Right kidney (tissue), 1 donor: ENCODE data around the gene USP32.
"Not testable (repeated sequence)": the region's sequence is repeated elsewhere in the genome, so short reads cannot be mapped to it uniquely, and the experiment has no call there.

ENCODE experiments used
- DNase-seq: peaks from one replicate; pipeline ENCODE4 v3.0.0-alpha.2; 2016

USP32 gene

DNA sequence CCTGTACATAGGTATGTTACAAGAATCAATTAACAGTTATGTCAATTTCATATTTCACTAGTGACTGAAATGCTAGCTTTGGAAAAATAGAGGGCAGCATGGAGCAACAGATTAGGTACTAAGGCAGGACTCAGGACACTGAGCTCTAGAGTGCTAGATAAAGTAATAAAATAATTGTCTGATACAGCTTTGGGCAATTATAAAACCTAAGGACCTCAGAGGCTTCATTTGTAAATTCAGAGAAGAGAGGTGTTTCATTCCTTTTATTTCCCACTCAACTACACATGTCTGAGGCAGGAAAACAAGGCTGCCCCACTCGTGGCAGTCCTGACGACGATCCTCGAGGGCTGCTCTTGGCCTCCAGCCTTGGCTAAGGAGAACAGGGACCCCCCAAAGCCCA, 160.7 kb downstream of the USP32 start:
- DNase-seq, result no peak

DNA sequence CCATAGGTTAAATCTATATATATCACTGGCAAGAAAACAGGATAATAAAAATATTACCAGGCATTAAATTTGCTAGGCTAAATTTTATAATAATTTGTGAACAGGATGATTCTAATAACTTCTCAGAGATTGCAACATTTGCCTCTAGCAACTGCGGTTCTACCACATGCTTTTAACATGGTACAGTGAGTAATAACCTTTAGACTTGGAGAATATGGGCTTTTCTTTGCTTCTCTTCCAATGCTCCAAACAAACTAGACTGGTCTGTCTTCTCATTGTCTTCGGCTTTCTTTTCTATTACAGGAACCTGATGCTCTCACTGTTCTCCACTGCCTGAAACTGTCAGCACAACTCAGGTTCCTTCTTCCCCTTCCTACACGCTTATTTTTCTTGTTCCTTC, 161.6 kb downstream of the USP32 start:
- DNase-seq, result no peak

DNA sequence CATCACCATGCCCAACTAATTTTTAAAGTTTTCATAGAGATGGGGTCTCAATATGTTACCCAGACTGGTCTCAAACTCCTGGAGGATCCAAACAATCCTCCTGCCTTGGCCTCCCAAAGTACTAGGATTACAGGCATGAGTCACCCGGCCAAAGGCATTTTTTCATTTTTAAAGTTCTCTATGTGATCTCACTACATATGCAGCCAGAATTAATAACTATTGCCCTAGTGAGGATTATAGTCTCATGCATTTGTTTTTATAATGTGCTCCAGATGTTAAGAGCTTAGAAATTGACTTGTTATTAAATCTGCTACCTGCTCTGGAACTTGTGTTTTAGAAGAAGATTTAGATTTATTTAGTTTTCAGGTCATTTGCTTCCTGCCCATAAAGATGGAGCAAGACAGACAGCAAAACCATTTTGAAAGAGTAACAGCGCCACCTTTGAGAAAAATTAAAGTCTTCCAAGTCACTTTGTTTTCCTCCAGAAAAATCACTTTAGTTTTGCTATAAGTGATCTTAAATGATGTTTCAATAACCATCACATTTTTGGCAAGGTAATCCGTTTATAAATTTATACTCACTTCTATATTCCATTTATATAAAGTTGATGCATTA, 162.6 kb downstream of the USP32 start:
- no peak for DNase-seq

DNA sequence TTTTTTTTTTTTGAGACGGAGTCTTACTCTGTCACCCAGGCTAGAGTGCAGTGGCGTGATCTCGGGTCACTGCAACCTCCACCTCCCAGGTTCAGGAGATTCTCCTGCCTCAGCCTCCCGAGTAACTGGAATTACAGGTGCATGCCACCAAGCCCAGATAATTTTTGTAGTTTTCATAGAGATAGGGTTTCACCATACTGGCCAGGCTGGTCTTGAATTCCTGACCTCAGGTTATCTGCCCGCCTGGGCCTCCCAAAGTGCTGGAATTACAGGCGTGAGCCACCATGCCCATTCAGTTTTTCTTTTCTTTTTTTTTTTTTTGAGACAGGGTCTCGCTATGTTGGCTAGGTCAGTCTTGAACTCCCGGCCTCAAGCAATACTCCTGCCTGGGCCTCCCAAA, 164.7 kb downstream of the USP32 start:
- DNase-seq, result not testable (repeated sequence)

DNA sequence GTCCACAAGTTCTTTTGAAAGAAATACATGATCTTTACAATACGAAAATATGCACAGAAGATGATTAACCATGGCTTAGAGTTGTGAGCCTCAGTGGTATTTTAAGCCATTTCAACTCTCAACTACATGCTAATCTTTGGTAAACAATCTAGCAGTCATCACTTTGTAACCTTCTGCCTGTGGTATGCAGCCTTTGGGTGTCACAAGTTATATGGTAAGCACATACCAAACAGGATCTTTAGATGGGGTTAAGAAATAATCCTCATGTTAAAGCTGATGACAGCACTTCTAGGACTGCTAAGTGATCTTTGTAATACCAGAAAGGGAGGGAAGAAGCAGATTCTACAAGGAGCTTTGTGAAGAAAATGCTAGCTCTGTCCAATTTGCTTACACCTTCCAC, 167.9 kb downstream of the USP32 start:
- DNase-seq, result no peak

DNA sequence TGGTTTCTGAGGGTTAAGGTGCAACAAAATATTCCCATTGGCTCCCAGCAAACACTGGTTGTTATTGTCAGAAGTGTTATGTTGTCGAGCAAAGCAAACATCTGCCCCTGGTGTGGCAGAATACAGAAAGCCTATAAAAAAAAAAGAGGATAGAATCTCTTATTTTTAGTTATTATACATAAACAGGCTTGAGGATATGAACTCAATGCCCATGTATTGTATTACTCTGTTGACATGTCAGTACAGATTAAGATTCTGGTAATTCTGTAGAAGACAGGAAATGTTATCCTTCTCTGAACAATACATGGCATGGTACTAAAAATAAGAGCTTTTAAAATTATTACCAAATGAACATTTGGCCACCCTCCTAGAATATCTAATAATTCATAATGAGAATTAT, 168.5 kb downstream of the USP32 start:
- DNase-seq, result no peak

DNA sequence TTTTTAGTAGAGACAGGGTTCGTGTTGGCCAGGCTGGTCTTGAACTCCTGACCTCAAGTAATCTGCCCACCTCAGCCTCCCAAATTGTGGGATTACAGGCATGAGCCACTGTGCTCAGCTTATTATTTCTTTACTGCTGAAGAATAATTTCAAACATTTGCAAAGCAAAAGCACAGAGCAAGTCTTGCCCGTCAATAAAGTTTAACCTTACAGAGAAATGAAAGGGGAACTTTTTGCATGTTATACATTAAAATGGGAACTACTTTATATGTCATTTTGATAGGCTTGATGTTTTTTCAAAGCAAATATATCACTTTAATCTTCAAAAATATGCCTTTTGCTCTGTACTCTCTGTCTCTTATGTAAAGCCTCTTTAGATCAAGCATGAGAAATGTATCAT, 173.2 kb downstream of the USP32 start:
- DNase-seq, result not testable (repeated sequence)

DNA sequence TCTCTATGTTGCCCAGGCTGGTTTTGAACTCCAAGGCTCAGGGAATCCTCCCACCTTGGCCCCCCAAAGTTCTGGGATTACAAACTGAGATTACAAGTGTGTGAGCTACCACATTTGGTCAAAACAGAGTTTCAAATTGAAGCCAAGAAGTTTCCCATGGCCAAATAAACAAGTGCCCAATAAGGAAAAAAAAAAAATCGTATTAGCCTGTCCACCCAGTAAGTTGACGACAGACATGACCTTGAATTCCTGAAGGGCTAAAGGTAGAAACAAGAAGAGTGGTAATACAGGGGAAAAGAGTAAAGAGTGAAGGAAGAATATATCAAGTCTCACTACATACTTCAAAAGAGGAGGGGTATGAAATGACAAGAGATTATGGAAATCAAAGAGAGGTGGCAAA, 176.0 kb downstream of the USP32 start:
- not testable (repeated sequence) for DNase-seq

DNA sequence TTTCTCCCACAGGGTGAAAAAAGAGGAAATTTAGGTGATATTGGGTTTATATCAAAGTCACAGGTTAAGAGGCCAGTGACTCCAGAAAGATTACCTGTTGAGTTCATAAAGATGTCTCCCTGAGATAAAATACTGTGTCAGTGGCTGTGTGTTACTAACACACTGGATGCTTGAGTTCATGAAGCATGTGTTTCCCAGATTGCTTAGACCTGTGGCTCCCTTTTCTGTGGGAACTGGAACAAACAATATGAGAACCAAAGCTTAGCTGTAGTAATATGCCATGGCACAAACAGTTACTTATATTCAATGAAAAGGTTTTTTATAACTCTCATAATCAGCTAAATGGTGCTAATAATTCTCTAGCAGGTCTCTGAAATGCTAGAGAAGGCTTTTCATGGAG, 180.7 kb downstream of the USP32 start:
- not testable (repeated sequence) for DNase-seq

DNA sequence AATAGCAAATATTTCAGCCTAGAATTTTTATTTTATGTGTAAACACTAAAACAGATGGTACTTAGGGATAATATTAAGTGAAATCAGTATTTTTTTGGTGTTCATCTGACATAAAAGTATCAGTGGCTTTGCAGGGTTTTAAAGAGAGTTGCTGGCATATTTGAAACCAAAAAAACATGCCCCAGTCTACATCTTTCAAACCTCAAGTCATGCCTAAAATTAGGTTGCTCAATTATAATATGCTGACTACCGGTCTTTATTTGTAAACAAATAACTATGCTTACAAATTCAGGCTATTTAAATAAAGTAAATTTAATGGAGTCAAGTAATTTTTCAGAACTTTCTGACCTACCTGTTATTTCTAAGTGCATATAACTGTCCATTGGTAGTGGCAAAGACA, 183.6 kb downstream of the USP32 start:
- DNase-seq, result not testable (repeated sequence)

DNA sequence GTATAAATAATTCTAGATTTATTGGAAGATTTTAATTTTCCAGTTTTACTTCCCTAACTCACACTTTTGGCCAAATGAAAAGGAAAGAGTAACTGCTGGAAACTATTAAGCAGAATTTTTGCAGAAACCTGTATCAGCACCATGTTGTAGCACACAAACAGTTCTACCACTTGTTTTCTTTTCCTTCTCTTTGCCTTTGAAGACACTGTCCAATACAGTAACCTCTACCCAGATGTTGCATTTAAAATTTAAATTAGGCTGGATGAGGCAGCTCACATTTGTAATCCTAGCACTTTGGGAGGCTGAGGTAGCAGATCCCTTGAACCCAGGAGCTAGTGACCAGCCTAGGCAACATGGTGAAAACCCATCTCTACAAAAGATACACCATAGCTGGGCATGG, 186.2 kb downstream of the USP32 start:
- DNase-seq, result not testable (repeated sequence)

DNA sequence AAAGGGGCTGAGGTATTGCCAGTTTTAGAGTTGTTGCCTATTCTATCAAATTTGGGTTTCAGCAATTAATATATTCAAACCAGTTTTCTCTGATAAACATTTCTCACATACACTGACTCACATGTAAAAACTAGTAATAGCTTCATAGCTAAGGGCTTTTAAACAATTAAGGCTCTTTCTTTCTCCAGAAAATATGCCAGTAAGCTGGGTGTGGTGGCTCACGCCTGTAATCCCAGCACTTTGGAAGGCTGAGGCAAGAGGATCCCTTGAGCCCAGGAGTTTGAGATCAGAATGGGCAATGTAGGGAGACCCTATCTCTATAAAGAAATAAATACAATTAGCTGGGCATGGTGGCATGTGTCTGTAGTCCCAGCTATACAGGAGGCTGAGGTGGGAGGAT, 193.3 kb downstream of the USP32 start:
- DNase-seq, result not testable (repeated sequence)

DNA sequence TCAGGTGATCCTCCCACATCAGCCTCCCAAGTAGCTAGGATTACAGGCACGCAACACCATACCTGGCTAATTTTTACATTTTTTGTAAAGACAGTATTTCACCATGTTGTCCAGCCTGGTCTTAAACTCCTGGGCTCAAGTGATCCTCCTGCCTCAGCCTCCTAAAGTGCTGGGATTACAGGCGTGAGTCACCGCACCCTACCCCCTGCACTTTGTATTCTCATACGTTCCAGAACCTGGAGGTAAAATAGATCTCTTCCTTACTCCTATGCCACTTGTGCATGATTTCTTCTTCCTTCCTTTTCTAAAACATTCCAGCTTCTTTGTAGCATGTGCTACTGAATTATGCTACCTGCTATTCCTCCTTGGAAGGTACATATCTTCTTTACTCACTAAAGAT, 197.8 kb downstream of the USP32 start:
- not testable (repeated sequence) for DNase-seq

DNA sequence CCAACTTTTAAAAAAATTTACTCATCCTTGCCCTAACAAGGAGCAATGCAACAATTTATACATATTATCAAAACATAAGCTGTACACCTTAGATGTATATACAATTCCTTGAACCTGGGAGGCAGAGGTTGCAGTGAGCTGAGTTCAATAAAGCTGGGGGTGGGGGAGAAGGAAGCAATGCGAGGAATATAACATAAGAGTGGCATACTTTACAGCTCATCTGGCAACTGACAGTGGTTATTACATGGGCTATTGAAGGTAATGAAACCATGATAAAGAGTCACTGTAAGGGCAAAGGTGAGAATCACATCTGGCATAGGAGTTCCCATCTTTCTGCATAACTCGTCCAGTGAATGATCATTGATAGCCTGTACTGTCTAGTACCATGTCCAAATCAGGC, 198.5 kb downstream of the USP32 start:
- no peak for DNase-seq

DNA sequence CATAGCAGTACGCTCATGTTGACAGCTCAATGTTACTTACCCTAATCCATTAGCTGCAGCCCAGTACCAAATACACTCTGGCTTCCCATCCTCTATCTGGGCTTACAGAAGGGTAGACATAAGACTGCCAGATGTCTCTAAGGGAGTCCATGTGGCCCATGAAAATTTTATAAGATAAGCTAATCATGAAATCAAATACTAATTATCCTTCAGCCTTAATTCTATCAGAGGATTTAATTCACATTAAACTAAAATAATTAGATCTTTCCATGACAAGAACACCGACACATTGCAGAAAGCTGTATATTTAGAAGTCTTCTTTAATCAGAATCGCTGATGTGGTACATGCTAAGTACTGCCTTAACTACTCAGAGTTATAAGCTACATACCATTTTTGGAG, 198.9 kb downstream of the USP32 start:
- DNase-seq, result not testable (repeated sequence)

DNA sequence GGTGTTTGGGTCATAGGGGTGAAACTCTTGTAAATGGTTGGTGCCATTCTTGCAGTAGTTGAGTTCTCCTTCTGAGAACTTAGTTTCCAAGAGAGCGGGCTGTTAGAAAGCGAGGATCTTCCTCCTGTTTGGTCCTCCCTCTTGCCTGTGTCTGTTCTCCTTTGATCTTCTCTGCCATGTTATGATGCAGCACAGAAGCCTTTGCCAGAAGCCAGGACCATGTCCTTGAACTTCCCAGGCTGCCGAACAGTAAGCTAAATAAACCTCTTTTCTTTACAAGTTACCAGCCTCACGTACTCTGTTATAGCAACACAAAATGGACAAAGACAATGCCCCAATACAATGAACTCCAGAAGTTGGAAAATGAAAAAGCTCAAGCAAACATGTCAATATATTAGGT, 201.9 kb downstream of the USP32 start:
- not testable (repeated sequence) for DNase-seq

DNA sequence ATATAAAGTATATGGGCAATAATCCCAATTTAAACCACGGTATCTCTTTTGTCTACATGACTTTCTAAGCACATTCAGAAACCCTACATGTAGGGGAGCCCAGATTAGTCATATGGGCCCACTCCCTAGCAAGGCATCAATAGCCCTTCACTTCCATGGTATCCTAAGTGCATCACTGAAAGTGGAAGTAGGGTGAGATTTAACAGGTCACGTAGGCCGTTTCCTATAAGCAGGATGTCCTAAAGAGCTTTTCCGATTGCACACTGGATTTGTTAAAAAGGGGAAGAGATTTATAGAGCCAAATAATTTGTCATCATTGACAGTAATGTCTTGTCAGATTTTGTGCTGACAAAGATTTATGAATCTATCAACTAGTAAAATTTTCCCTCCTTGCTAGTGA, 203.2 kb downstream of the USP32 start:
- DNase-seq, result no peak

DNA sequence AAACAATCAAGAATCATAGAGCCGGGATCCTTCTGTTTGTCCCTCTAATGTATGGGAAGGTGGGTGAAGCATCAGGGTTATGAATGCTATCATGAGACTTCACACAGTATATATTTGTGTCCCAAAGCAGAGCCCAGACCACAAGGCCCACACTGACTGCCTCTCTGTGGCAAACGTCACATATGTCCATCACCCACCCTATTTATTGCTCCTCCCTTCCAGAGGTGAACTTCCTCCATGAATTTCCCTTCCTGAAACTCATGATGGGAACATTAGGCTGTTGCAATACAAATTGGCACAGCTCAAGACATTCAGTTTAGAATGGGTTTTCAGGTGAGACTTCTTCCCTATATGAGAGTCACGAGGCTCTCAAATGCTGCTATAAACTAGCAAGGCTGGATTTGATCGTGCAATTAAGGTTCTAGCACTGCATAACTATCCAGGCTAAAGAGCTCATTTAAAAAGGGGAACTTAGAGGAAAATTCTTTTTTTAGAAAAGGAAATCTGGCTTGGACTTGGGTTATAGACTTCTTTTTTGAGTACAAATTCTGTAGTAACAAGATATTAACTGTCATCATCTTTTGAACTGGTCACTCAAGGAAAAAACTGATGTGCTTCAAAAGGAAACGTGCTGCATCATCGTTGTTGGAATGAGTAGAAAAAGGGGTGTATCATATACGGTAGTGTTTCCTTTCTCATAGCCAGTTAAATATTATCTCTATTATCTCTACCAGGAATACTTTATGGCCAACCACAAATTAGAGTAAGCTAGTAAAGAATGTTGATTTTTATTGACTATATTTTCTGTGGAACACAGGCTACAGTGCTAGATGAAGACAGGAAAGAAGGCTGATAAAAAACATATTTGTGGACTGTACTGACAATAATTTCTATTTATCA, 204.8 kb downstream of the USP32 start:
- DNase-seq, result not testable (repeated sequence)

DNA sequence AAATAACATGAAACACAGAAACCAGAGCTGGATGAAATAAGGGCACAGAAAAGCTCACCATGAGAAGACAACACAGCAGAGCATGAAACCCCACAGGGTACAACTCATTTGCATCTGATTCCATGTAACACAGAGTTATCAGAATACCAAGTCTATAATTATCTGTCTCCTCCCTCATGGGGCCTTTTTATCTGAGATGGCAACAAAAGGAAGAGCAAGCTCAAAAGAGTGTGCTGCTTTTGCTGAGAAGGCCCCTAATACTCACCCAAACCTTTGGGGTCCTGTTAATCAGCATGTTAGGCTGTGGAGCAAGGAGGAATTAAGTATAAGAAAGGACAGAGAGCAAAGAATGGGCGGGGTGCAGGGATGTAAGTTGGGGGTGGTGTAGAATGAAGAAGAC, 205.6 kb downstream of the USP32 start:
- DNase-seq, result not testable (repeated sequence)

DNA sequence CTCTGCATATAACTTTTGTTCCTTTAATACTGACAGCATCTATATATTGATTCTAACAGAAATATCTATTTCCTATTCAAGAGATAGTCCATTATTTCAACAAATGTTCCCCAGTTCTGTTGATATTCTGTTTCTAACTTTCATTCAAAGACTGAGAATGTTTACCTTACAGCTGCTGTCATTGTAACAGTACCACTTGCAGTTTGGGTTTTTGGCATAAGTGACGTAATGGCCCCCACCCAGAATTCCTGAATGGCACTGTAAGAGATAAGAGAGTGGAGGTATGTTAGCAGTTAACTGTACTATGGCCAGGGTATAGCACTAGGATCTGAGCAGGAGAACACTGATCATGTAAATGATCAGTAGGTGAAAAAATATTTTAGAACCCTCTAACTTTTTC, 211.6 kb downstream of the USP32 start:
- DNase-seq, result not testable (repeated sequence)

DNA sequence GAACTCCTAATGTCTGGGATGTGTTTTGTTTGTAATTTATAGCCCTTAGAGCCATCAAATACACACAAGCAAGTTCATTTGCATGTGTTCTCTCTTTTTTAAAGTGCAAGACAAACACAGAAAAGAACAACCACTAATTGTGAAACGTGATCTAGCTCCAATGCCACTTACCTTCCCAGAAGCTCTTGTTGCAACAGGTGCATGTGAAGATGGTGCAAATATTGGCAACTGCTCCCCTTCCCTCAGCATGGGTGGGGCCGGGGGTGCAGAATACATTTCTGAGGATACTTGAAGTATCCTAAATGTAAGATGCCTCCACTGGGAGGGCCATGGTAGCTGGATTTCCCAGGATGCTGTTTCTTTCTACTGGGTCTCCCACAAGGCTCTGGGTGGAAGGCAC, 213.8 kb downstream of the USP32 start:
- not testable (repeated sequence) for DNase-seq

DNA sequence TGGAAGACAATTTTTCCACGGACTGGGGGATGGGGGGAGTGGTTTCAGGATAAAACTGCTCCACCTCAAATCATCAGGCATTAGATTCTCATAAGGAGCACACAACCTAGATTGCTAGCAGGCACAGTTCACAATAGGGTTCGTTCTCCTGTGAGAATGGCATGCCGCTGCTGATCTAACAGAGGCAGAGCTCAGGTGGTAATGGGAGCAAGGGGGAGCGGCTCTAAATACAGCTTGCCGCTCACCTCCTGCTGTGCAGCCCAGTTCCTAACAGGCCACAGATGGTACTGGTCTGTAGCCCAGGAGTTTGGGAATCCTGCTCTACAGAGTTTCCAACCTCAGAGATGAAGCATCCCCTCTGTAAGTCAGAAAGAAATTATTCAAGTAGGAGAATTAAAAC, 215.2 kb downstream of the USP32 start:
- not testable (repeated sequence) for DNase-seq

DNA sequence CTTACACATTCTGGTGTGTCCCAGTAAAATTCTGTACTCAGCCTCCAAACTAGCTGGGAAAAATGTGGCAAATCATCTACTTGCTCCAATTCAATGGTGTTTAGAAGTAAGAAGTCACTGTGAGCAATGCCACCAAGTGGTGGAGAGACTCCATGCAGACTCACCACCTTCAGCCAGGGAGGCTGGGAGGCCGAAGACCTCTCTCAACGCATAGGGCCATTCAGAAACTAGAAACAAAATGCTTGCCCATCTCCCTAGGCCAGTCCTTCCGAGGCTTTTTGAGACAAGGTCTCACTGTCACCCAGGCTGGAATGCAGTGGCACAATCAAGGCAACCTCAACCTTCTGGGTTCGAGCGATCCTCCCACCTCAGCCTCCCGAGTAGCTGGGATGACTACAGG, 217.2 kb downstream of the USP32 start:
- DNase-seq, result not testable (repeated sequence)

DNA sequence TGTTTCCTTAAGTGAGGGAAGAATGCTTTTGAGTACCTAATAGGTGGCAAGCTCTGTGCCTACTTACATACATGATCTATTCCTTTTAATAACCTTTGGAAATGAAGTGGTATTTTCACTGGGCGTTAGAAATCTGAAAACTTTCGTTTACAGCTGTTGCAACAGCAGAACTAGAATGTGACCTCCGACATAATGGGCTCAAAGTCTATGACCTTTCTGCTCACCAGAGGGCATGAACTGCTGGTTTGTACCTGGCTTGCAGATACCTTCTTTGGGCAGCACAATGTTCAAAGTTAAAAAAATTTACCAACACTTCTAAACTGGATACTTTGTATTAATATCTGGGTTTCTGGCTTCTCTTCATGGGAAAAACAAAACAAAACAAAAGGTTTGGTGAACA, 217.9 kb downstream of the USP32 start:
- DNase-seq, result no peak
